ENCODE measurements around the gene DSTN.

DSTN gene

GRCh38 chr20:17569616-17570346 is at the start of gene DSTN:
Gene DSTN, plus strand, starts transcription at chr20:17570075. Its CDS starts 134 bp downstream, at chr20:17570209.
- H3K36me3 ChIP-seq (ENCODE audit: control insufficient read depth, insufficient read depth, low read length, severe bottlenecking): no peaks in the 10 kb centered on the region
- peak; percentile 98 for DNase-seq (ENCODE audit: low read depth)
- peaks cover 50% of the 10 kb centered on the region for H3K4me1 ChIP-seq (ENCODE audit: control insufficient read depth, insufficient read depth, low read length)
- no peaks in the 10 kb centered on the region for H3K27me3 ChIP-seq (replicated peaks; ENCODE audit: control insufficient read depth, insufficient read depth, low read length)
- peak within 1 kb of the TSS; percentile 99 for H3K4me3 ChIP-seq (ENCODE audit: low read length)
- peak within 1 kb of the TSS; percentile 99 for H3K9ac ChIP-seq (ENCODE audit: low read length)
- H3K9me3 ChIP-seq (ENCODE audit: control insufficient read depth, low read length): no peaks in the 10 kb centered on the region

- no peaks in the 10 kb centered on the region for H3K9me3 ChIP-seq (ENCODE audit: control insufficient read depth, low read length)
- H3K36me3 ChIP-seq (ENCODE audit: control insufficient read depth, insufficient read depth, low read length, severe bottlenecking): no peaks in the 10 kb centered on the region
- H3K9ac ChIP-seq (ENCODE audit: low read length): no peak overlapping the region
- no peak for DNase-seq (ENCODE audit: low read depth)
- no peaks in the 10 kb centered on the region for H3K4me1 ChIP-seq (ENCODE audit: control insufficient read depth, insufficient read depth, low read length)
- H3K4me3 ChIP-seq (ENCODE audit: low read length): no peak overlapping the region
- peaks cover 2% of the 10 kb centered on the region for H3K27me3 ChIP-seq (replicated peaks; ENCODE audit: control insufficient read depth, insufficient read depth, low read length)
Measured at GRCh38 chr20:17520583-17520982, 49.3 kb upstream of the DSTN start.

- Histone ChIP-seq H3K4me1 (ENCODE audit: control insufficient read depth, insufficient read depth, low read length) (no peaks in the 10 kb centered on the region), H3K9me3 (ENCODE audit: control insufficient read depth, low read length) (no peaks in the 10 kb centered on the region), H3K27me3 (replicated peaks; ENCODE audit: control insufficient read depth, insufficient read depth, low read length) (peaks cover 2% of the 10 kb centered on the region), H3K4me3 (ENCODE audit: low read length) (no peak overlapping the region), H3K36me3 (ENCODE audit: control insufficient read depth, insufficient read depth, low read length, severe bottlenecking) (no peaks in the 10 kb centered on the region), H3K9ac (ENCODE audit: low read length) (no peak overlapping the region)
- DNase-seq (ENCODE audit: low read depth): no peak
Measured at GRCh38 chr20:17522528-17522927, 47.3 kb upstream of the DSTN start.

- Histone ChIP-seq H3K4me3 (ENCODE audit: low read length) (no peak overlapping the region), H3K27me3 (replicated peaks; ENCODE audit: control insufficient read depth, insufficient read depth, low read length) (peaks cover 2% of the 10 kb centered on the region), H3K9ac (ENCODE audit: low read length) (no peak overlapping the region), H3K9me3 (ENCODE audit: control insufficient read depth, low read length) (no peaks in the 10 kb centered on the region), H3K4me1 (ENCODE audit: control insufficient read depth, insufficient read depth, low read length) (no peaks in the 10 kb centered on the region), H3K36me3 (ENCODE audit: control insufficient read depth, insufficient read depth, low read length, severe bottlenecking) (no peaks in the 10 kb centered on the region)
- no peak for DNase-seq (ENCODE audit: low read depth)
Measured at GRCh38 chr20:17523326-17523725, 46.5 kb upstream of the DSTN start.

DNA sequence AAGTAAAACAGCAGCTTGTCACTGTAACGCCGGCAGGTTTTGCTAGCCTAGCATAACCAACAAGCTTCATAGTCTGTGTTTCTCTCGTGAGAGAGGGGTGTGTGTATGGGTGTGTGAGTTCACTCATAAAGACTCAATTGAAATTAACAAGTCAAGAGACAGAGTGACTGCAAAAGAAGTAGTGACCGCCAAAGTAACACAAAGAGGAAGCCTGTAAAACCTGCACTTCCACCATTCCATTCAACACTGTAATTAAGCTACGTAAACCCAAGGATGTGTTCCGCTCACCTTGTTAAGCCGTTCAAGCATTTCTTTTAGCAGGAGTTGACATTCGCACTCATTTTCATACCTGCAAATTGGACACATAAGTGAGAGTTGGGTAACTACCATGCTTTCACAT is 45.3 kb upstream of the DSTN start:
- Histone ChIP-seq H3K4me1 (ENCODE audit: control insufficient read depth, insufficient read depth, low read length) (no peaks in the 10 kb centered on the region), H3K27me3 (replicated peaks; ENCODE audit: control insufficient read depth, insufficient read depth, low read length) (peaks cover 2% of the 10 kb centered on the region), H3K36me3 (ENCODE audit: control insufficient read depth, insufficient read depth, low read length, severe bottlenecking) (no peaks in the 10 kb centered on the region), H3K4me3 (ENCODE audit: low read length) (no peak overlapping the region), H3K9ac (ENCODE audit: low read length) (no peak overlapping the region), H3K9me3 (ENCODE audit: control insufficient read depth, low read length) (no peaks in the 10 kb centered on the region)
- DNase-seq (ENCODE audit: low read depth): no peak

GRCh38 chr20:17525132-17525531 is 44.7 kb upstream of the DSTN start:
- no peaks in the 10 kb centered on the region for H3K4me1 ChIP-seq (ENCODE audit: control insufficient read depth, insufficient read depth, low read length)
- no peak overlapping the region for H3K4me3 ChIP-seq (ENCODE audit: low read length)
- no peaks in the 10 kb centered on the region for H3K9me3 ChIP-seq (ENCODE audit: control insufficient read depth, low read length)
- no peaks in the 10 kb centered on the region for H3K36me3 ChIP-seq (ENCODE audit: control insufficient read depth, insufficient read depth, low read length, severe bottlenecking)
- no peak overlapping the region for H3K9ac ChIP-seq (ENCODE audit: low read length)
- H3K27me3 ChIP-seq (replicated peaks; ENCODE audit: control insufficient read depth, insufficient read depth, low read length): peaks cover 2% of the 10 kb centered on the region
- no peak for DNase-seq (ENCODE audit: low read depth)

DNA sequence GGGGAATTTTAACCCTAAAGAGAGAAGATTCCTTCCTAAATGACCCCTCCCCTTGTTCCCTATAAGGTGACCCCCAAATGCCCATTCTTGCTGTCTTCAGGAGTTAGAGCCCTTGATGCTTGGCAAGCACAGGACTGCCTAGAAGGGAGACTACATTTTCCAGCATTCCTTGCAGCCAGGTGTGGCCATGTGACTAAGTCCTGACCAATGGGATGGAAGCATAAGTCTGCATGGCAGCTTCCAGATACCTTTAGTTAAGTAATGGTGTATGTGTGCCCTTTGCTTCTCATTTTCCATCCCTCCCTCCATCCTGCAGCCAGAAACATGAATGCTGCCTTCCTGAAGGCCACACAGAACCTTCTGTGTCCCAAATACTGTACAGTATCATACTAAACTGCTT is 44.2 kb upstream of the DSTN start:
- no peak for DNase-seq (ENCODE audit: low read depth)
- Histone ChIP-seq H3K9me3 (ENCODE audit: control insufficient read depth, low read length) (no peaks in the 10 kb centered on the region), H3K27me3 (replicated peaks; ENCODE audit: control insufficient read depth, insufficient read depth, low read length) (peaks cover 2% of the 10 kb centered on the region), H3K9ac (ENCODE audit: low read length) (no peak overlapping the region), H3K4me3 (ENCODE audit: low read length) (no peak overlapping the region), H3K36me3 (ENCODE audit: control insufficient read depth, insufficient read depth, low read length, severe bottlenecking) (no peaks in the 10 kb centered on the region), H3K4me1 (ENCODE audit: control insufficient read depth, insufficient read depth, low read length) (no peaks in the 10 kb centered on the region)

DNA sequence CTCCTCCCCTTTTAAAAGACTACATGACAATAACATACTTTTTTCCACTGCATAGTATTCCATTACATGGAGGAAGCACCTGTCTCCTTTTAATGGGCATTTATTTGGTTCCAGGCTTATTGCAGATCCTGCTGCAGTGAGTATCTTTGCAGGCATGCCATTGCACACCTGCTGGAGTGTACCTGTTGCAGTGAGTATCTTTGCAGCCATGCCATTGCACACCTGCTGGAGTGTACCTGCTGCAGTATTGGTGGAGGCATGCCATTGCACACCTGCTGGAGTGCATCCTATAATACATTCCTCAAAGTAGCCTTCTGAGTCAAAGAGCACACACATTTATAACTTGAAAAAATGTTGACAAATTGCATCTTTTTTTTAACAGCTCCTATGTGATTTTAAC is 40.3 kb upstream of the DSTN start:
- Histone ChIP-seq H3K9ac (ENCODE audit: low read length) (no peak overlapping the region), H3K4me3 (ENCODE audit: low read length) (no peak overlapping the region), H3K9me3 (ENCODE audit: control insufficient read depth, low read length) (no peaks in the 10 kb centered on the region), H3K36me3 (ENCODE audit: control insufficient read depth, insufficient read depth, low read length, severe bottlenecking) (no peaks in the 10 kb centered on the region), H3K4me1 (ENCODE audit: control insufficient read depth, insufficient read depth, low read length) (peaks cover 4% of the 10 kb centered on the region), H3K27me3 (replicated peaks; ENCODE audit: control insufficient read depth, insufficient read depth, low read length) (peaks cover 2% of the 10 kb centered on the region)
- DNase-seq (ENCODE audit: low read depth): no peak

DNA sequence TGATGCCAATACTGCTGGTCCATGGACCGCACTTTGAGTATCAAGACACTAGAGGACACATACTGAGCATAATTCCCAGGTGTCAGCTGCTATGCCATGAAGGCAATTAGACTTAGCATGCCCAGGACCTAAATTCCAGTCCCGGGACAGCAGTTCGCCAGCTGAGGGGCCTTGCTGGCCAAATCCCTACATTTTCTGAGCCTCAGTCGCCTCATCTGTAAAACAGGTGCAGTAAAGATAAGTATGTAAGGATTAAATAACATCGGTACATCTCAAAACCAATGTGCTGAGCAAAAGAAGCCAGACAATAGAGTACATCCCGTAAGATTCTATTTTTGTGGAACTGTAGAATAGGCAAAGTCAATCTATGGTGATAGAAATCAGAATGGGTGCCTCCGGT is 39.7 kb upstream of the DSTN start:
- H3K27me3 ChIP-seq (replicated peaks; ENCODE audit: control insufficient read depth, insufficient read depth, low read length): no peaks in the 10 kb centered on the region
- no peak for DNase-seq (ENCODE audit: low read depth)
- no peaks in the 10 kb centered on the region for H3K9me3 ChIP-seq (ENCODE audit: control insufficient read depth, low read length)
- no peak overlapping the region for H3K4me3 ChIP-seq (ENCODE audit: low read length)
- H3K9ac ChIP-seq (ENCODE audit: low read length): no peak overlapping the region
- peaks cover 4% of the 10 kb centered on the region for H3K4me1 ChIP-seq (ENCODE audit: control insufficient read depth, insufficient read depth, low read length)
- H3K36me3 ChIP-seq (ENCODE audit: control insufficient read depth, insufficient read depth, low read length, severe bottlenecking): no peaks in the 10 kb centered on the region

GRCh38 chr20:17530716-17531664 is 38.9 kb upstream of the DSTN start, which contains the start of gene BFSP1:
Gene BFSP1, minus strand, starts transcription at chr20:17531379. Its CDS starts 50 bp downstream, at chr20:17531329.
- H3K4me1 ChIP-seq (ENCODE audit: control insufficient read depth, insufficient read depth, low read length): peaks cover 4% of the 10 kb centered on the region
- DNase-seq (ENCODE audit: low read depth): peak; percentile 79
- no peaks in the 10 kb centered on the region for H3K27me3 ChIP-seq (replicated peaks; ENCODE audit: control insufficient read depth, insufficient read depth, low read length)
- H3K36me3 ChIP-seq (ENCODE audit: control insufficient read depth, insufficient read depth, low read length, severe bottlenecking): no peaks in the 10 kb centered on the region
- no peaks in the 10 kb centered on the region for H3K9me3 ChIP-seq (ENCODE audit: control insufficient read depth, low read length)
- peak within 1 kb of the TSS; percentile 83 for H3K9ac ChIP-seq (ENCODE audit: low read length)
- H3K4me3 ChIP-seq (ENCODE audit: low read length): peak within 1 kb of the TSS; percentile 77

- H3K9ac ChIP-seq (ENCODE audit: low read length): peak overlapping the region; percentile 83
- H3K36me3 ChIP-seq (ENCODE audit: control insufficient read depth, insufficient read depth, low read length, severe bottlenecking): no peaks in the 10 kb centered on the region
- H3K9me3 ChIP-seq (ENCODE audit: control insufficient read depth, low read length): no peaks in the 10 kb centered on the region
- no peak for DNase-seq (ENCODE audit: low read depth)
- H3K27me3 ChIP-seq (replicated peaks; ENCODE audit: control insufficient read depth, insufficient read depth, low read length): no peaks in the 10 kb centered on the region
- peaks cover 4% of the 10 kb centered on the region for H3K4me1 ChIP-seq (ENCODE audit: control insufficient read depth, insufficient read depth, low read length)
- peak overlapping the region; percentile 77 for H3K4me3 ChIP-seq (ENCODE audit: low read length)
Measured at GRCh38 chr20:17531665-17532025, 38.2 kb upstream of the DSTN start.
